Uterus (tissue), 2 donors: ENCODE results near the gene ARHGAP10.

Experiments
- POLR2A ChIP-seq, 2 donors: fragments of 450-650 bp; IDR thresholded peaks; one replicate each; pipeline ENCODE4 v1.6.1; 2016; ENCODE audit warnings: antibody characterized with exemption in 2 of 2, mild to moderate bottlenecking in 1 of 2, moderate library complexity in 1 of 2
- TF ChIP-seq, protein P1 (sequence below), 4 experiments: fragments of 200-600 bp in 2 of 4; fragments of 450-650 bp in 2 of 4; sonication (generic) in 2 of 4; IDR thresholded peaks; one replicate each; pipeline ENCODE4 v1.5.1; 2016 to 2019; ENCODE audit warnings: antibody characterized with exemption in 4 of 4, mild to moderate bottlenecking in 2 of 4, moderate library complexity in 1 of 4

DNA sequence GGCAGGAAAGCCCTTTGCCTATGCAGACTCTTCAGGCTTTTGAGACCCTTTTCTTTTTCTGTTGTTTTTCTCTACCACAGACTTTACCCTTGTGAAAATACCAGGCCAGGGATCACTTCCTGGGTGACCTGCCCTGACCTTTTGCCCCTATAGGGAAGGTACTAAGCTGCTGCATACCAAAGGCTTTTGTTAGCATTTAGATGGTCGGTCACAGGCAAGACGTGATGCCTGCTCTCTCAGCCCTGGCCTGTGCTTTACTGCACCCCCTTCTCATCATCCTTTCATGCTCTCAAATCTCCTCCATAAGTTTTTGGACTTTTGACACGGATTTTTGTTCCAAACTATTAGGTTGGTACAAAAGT, 98.2 kb downstream of the ARHGAP10 start:
- TF ChIP-seq, protein P1, sequence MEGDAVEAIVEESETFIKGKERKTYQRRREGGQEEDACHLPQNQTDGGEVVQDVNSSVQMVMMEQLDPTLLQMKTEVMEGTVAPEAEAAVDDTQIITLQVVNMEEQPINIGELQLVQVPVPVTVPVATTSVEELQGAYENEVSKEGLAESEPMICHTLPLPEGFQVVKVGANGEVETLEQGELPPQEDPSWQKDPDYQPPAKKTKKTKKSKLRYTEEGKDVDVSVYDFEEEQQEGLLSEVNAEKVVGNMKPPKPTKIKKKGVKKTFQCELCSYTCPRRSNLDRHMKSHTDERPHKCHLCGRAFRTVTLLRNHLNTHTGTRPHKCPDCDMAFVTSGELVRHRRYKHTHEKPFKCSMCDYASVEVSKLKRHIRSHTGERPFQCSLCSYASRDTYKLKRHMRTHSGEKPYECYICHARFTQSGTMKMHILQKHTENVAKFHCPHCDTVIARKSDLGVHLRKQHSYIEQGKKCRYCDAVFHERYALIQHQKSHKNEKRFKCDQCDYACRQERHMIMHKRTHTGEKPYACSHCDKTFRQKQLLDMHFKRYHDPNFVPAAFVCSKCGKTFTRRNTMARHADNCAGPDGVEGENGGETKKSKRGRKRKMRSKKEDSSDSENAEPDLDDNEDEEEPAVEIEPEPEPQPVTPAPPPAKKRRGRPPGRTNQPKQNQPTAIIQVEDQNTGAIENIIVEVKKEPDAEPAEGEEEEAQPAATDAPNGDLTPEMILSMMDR (IDR thresholded peaks at IDR 0.05) = no peak
- no peak for TF ChIP-seq POLR2A (IDR thresholded peaks at IDR 0.05)
